ENCODE results near the gene CASTOR1.

The CASTOR1 gene

DNA sequence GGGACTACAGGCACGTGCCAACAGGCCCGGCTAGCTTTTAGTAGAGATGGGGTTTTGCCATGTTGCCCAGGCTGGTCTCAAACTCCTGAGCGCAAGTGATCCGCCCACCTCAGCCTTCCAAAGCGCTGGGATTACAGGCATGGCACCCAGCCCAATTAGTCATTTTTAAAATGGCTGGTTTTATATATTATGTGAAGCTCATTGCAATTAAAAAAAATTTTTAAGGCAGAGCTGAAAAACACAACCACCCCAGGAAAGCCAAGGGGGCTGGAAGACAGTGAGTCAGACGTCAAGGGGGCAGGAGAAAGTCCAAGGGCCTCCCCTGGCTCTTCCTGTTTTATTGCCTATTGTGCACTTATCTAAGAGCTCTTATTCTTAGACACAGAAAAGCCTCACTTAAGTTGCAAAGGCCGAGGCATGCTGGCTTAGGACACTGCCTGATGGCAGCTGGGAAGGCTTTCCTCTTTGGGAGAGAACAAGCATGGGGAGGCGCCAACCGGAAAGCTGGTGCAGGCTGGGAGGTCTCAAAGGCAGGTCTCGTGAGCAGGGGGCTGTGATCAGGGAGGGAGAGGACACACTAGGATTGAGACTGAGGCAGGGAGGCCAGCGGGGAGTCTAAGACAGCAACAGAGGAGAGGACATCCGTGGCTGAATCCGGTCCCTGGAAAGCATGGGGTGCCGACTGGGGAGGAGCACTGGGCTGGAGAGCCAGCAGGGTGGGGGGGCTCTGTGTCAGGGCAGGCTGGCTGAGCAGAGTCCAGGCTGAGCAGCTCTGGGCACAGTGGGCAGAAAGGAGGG lies 11.6 kb downstream of the CASTOR1 start:
- TF ChIP-seq GATA3 (IDR thresholded peaks at IDR 0.05; ENCODE audit: low read depth, low read length) (no peak), GATA2 (IDR thresholded peaks at IDR 0.05; ENCODE audit: low read depth, low read length) (no peak)

DNA sequence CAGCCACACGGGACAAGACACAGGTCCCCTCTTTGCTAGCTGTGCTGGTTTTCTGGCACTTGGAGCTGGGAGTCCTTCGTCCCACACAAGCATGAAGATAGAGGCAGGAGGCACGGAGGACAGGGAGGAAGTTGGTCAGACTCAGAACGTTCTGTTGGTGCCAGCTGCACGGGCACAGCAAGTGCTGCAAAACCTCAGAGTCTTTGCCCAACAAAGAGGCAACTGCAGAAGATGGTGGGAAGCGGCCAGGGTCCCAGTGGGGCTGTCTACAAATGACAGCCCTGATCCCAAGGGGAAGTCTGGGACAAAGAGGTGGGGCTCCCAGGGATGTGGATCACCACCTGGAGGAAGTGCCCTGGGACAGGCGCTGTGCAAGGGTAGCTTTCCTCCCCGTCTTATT lies 13.3 kb downstream of the CASTOR1 start:
- no peak for TF ChIP-seq GATA2 (IDR thresholded peaks at IDR 0.05; ENCODE audit: low read depth, low read length)
- TF ChIP-seq GATA3 (IDR thresholded peaks at IDR 0.05; ENCODE audit: low read depth, low read length) = no peak

DNA sequence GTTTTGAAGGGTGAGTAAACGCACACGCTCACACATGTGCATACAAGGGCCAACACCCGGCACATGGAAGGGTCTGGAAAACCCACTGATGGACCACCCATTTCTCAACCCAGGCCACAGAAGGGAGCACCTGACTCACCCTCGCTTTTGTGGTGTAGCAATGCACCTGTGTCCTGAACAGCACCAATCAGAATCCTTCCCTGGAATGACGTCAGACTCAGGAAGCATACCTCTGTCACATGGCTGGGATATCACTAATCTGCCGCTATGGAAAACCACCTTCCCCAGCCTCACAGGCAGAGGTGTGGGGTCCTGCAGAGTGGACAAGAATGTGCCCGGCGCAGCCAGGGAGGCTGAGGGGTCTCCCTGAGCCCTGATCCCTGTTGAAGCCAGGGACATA lies 13.7 kb downstream of the CASTOR1 start:
- TF ChIP-seq GATA3 (IDR thresholded peaks at IDR 0.05; ENCODE audit: low read depth, low read length) = no peak
- no peak for TF ChIP-seq GATA2 (IDR thresholded peaks at IDR 0.05; ENCODE audit: low read depth, low read length)

DNA sequence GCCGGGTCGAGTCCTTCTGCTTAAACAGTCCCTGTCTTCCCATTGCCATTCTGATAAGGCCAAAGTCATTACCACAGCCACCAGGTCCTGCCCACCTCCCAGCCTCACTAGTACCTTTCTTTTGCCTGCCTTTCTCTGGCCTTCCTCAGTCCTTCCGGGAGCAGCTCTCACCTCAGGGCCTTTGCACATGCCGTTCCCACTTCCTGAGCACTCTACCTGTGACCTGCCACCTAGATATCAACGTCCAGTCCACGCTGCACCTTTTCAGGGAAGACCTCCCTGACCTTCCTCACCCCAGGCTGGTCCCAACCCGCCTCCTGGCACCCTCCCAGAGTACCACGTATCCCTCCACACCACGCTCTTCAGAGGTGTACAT lies 14.9 kb downstream of the CASTOR1 start:
- TF ChIP-seq GATA2 (IDR thresholded peaks at IDR 0.05; ENCODE audit: low read depth, low read length) (no peak), GATA3 (IDR thresholded peaks at IDR 0.05; ENCODE audit: low read depth, low read length) (no peak)

DNA sequence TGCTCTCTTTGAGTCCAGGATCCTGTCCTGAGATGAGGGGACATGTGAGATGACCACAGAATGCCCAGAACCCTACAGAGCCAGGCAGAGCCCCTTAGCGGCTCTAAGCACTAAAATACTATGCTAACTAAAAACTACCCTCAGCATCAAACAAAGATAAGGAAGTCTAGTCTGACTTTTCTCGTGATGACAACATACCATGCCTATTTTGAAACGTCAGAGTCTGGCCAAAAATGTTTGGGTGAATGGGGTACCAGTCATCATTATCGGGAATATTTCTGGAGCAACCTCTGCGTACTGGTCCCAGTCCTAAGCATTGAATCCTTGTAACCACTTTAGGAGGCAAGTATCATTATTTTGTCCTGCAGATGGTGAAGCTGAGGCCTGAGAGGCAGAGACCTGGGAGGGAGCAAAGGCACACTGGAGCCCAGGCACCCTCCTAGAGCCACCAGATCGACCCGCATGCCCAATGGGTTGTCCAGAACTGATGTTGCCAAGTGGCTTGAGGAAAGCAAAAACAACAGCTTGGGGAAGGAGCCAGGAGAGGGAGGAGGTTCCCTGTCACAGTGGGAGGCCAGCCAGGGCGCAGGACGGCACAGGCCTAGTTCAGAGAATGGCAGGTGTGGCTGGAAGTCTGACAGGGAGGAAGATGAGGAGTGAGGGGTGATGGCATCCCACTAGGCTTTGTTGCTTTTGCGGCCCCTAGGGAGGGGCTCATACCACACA lies 15.4 kb downstream of the CASTOR1 start:
- TF ChIP-seq GATA3 (IDR thresholded peaks at IDR 0.05; ENCODE audit: low read depth, low read length) = no peak
- no peak for TF ChIP-seq GATA2 (IDR thresholded peaks at IDR 0.05; ENCODE audit: low read depth, low read length)

DNA sequence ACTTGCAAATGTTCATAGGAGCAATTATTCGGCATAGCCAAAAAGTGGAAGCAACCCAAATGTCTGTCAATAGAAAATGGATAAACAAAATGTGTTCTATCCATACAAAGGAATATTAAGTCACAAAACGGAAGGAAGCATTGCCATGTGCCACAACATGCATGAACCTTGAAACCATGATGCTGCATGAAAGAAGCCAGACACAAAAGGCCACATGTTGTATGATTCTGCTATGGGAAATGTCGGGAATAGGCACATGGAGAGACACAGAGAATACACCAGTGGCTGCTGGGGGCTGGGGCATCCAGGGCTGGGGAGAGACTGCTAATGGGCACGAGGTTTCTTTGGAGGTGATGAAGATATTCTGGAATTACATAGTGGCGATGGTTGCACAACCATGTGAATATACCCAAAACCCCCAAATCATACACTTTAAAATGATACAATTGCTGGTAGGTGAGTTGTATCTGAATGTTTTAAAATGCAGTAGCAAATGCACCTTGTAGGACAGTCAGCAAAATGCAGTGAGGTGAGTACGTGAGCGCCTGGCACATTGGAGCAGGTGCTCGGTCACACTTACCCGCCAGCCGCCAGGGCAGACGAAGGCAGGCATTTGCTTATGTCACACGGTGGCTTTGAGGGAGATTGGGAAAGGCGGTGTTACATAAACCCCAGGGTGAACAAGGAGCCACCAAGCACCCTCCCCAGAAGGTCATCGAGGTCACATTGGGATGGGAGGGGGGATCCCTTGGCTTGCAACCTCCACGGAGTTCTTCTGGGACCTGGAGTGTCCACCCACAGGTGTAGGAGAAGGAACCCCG lies 16.3 kb downstream of the CASTOR1 start:
- TF ChIP-seq GATA3 (IDR thresholded peaks at IDR 0.05; ENCODE audit: low read depth, low read length) (no peak), GATA2 (IDR thresholded peaks at IDR 0.05; ENCODE audit: low read depth, low read length) (no peak)

DNA sequence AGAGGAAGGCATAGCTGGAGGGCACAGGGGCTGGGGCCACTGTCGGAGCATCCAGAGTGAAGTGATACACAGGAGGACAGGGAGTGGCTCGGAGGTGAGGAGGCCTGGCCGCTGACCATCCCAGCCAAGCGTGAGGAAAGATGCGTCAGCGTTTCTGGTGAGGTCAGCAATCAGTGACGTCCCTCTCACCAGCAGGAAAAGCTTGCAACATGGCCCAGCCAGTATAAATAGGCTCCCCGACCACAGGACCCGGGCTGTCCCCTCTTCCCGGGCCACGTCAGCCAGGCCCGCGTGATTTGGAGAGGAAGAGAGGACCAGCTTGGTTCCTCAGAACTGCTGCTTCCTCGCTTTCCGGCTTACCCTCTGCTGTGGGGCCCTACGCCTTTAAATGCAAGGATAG lies 18.5 kb downstream of the CASTOR1 start:
- TF ChIP-seq GATA2 (IDR thresholded peaks at IDR 0.05; ENCODE audit: low read depth, low read length) (no peak), GATA3 (IDR thresholded peaks at IDR 0.05; ENCODE audit: low read depth, low read length) (no peak)

DNA sequence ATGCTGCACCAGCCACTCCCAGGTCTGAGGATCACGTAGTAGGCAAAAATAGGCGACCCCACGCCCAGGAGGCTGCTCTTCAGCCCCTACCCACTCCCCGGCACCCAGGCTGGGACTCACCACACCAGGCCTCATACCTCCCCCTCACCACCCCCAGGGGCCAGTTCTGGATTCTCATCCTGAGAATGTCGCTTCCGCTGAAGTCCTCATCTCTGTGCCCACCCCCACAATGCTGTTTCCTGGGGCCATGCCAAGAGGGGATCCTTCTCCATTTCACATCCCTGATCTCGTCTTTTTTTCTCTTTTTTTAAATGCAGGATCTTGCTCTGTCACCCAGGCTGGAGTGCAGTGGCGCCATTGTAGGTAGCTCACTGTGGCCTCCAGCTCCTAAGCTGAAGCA lies 21.0 kb downstream of the CASTOR1 start:
- TF ChIP-seq GATA3 (IDR thresholded peaks at IDR 0.05; ENCODE audit: low read depth, low read length) (no peak), GATA2 (IDR thresholded peaks at IDR 0.05; ENCODE audit: low read depth, low read length) (no peak)

DNA sequence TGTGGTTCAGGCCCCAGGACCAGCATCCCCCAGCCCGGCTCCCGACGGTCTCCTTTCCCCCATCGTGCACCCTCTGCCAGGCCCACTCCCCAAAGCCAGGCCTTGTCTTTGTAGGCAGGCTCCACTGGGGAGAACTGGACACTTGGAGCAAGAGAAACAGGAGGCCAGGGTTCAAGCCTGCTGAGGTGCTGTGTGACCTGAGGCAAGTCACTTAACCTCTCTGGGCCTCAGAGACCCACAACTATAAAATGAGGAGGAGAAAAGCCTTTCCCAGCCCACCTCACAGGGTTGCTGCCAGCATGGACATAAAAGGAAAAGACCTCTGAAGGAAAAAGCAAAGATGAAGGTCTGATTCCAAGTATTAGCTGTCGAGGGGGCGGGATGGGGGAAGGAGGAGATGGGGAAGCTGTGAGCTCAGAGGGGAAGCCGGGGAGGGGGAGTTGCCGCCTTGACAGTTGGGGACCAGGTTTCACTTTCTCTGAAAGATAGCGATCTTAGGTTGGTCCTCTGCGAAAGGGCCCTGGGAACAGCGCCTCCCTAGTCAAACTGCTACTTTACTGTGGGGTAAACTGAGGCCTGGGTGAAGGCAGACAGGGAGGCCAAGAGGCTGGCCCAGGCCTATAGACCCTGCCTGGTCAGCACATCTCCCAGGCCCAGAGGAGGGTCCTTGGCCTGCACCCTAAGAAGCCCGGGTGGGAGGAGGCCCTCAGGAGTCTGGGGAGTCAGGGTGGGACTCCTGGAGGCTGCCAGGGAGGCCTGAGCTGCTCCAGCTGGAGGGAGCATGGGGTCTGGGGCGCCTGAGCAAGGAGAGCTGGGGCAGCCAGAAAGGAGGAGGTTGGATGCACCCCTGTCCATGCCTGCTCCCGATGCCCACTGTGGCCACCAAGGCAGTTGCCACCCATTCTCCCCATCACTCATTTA lies 21.7 kb downstream of the CASTOR1 start:
- TF ChIP-seq GATA2 (IDR thresholded peaks at IDR 0.05; ENCODE audit: low read depth, low read length) = no peak
- TF ChIP-seq GATA3 (IDR thresholded peaks at IDR 0.05; ENCODE audit: low read depth, low read length) = no peak

DNA sequence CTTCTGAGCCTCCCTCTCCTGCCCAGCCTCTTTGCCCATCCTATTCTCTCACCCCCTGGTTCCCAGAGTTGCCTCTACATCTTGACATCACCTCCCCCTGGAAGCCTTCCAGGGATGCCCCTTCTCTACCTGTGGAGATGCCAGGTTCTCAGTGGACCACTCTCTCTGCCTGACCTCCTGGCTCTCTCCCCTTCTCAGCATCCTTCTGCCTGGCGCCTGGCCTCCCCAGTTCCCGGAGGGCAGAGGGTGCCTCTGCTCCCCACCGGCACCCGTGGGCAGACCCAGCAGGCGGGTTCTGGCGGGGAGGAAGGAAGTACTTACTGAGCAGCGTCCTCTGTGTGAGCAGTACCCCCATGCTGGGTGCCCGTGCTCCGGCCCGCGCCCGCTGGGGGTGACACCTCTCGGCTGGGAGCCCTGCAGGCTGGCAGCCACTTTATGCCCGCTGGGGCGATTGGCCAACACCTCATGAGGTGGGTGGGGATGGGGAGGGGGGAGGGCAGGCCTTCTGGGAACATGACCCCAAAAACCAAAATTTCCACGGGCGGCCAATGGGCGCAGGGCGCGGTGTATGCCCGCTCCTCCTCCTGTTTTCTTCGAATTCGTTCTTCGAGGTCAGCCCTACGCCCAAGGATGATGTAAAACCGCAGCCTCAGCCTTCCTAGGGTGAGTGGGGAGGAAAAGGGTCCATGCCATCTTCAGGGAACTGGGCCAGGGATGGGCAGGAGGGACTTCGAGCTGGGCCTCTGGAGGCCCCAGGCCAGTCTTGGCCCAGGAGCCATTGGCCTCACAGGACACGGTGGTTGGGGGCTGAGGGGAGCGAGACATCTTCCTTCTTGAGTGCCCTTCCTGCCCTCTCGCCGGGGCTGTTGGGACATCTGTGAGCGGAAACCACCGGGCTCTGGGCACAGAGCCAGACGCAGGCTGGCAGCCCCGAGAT lies 22.6 kb downstream of the CASTOR1 start, which contains the start of gene OSM:
TSS of gene OSM (minus strand) at position 407 of the 937 bp plus-strand sequence. CDS start at position 355, 52 bp downstream.
- TF ChIP-seq GATA2 (IDR thresholded peaks at IDR 0.05; ENCODE audit: low read depth, low read length) (no peak), GATA3 (IDR thresholded peaks at IDR 0.05; ENCODE audit: low read depth, low read length) (no peak)

DNA sequence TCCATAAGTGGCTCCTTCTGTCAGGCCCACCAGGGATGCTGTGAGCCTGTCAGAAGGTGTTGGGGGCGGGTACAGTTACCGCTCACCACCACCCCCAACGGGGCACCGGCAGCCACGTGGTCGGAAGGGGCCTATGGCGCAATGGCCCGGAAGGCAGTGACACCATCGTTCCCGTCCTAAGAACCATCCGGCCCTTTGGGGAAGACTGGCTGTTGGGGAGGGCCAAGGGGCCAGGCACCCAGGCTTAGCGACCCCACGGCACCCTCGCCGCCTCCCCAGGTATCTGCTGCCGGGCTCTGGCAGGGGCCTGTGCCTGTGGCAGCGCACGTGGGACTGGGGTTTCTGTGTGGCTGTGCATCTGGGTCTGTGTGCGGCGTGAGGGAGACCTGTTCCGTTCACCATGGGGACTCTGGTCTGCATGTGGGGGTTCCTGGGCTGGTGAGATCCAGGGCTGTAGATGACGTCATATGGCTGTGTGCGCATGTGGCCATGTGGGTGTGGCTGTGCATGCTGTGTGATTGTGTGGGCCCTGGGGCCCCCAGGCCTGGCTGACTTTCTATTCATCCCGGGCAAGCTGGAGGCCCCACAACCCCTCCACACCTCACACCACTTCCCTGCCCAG lies 23.4 kb downstream of the CASTOR1 start:
- TF ChIP-seq GATA2 (IDR thresholded peaks at IDR 0.05; ENCODE audit: low read depth, low read length) (no peak), GATA3 (IDR thresholded peaks at IDR 0.05; ENCODE audit: low read depth, low read length) (no peak)
